ENCODE measurements around the gene GMDS.

GMDS gene

DNA sequence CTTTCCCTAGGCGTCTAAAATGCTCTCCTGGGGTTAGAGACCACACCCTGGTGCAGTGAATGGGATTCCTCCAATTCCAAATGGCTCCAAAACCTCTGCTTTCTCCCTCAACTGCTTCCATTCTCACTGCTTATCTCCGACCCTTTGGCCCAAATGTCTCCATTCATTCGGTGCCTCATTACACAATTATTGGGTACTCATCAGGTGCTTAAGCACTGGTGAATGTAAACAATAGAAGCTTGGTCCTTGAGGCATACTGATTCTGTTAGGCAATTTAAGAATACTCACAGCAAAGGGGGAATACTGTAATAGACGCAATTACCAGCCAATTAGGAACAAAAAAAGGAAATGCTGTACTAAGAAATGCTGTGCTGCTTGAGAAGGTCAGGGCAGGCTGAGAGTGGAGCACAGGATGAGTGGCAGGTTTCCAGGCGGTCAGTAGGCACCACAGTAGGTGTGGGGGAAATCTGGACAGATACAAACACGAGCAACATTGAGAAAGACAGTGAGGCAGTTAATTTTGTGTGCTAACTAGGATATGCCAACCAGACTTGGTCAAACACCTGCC lies 23.0 kb downstream of the GMDS start:
- Histone ChIP-seq H3K27me3 (ENCODE audit: insufficient read depth, low read depth) (no peaks in the 10 kb centered on the region), H3K4me3 (IDR thresholded peaks at IDR 0.05; ENCODE audit: insufficient read depth, low read depth, low read length) (no peak overlapping the region), H4K20me1 (ENCODE audit: insufficient read depth) (no peaks in the 10 kb centered on the region), H3K9ac (peak overlapping the region; percentile 58; the same call in 1 of the 2 replicates), H3K36me3 (ENCODE audit: insufficient read depth) (no peaks in the 10 kb centered on the region), H3K27ac (peak overlapping the region; percentile 9; the same call in 1 of the 2 replicates), H2AFZ (ENCODE audit: low read depth) (peak overlapping the region; percentile 48), H3K4me1 (ENCODE audit: low read depth, poor library complexity, severe bottlenecking) (peaks cover 14% of the 10 kb centered on the region), H3K79me2 (ENCODE audit: insufficient read depth, low read depth) (no peaks in the 10 kb centered on the region), H3K4me2 (peak overlapping the region; percentile 67)
- TF ChIP-seq, protein P1, sequence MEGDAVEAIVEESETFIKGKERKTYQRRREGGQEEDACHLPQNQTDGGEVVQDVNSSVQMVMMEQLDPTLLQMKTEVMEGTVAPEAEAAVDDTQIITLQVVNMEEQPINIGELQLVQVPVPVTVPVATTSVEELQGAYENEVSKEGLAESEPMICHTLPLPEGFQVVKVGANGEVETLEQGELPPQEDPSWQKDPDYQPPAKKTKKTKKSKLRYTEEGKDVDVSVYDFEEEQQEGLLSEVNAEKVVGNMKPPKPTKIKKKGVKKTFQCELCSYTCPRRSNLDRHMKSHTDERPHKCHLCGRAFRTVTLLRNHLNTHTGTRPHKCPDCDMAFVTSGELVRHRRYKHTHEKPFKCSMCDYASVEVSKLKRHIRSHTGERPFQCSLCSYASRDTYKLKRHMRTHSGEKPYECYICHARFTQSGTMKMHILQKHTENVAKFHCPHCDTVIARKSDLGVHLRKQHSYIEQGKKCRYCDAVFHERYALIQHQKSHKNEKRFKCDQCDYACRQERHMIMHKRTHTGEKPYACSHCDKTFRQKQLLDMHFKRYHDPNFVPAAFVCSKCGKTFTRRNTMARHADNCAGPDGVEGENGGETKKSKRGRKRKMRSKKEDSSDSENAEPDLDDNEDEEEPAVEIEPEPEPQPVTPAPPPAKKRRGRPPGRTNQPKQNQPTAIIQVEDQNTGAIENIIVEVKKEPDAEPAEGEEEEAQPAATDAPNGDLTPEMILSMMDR (conservative IDR thresholded peaks at IDR 0.05; ENCODE audit: low read depth, low read length) = no peak

DNA sequence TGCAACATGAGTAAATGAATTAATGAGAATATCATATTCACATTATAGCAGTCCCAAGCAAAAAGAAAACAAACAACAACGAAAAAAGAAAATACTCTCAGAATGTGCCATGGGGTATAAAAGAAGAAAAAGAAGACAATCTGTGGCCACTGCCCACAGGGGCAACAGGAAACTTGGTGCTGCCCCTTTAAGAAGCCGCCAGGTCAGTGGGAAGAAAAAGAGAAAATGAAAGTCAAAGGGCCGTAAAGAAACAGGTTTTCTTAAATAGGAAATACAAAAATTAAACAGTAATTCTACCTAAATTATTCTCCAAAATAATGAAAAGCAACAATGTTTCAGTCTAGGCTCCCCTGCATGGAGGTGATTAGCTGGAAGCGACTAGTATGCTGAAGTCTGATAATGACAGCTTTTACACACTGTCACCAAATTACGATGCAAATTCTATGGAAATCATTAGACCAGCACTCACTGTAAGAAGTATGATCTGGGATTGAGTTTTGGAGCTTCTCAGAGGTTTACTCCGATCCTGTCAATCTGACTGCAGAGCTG lies 23.6 kb downstream of the GMDS start:
- Histone ChIP-seq H2AFZ (ENCODE audit: low read depth) (peak overlapping the region; percentile 48), H3K36me3 (ENCODE audit: insufficient read depth) (no peaks in the 10 kb centered on the region), H3K27ac (peak overlapping the region; percentile 9; the same call in 1 of the 2 replicates), H3K9ac (peak overlapping the region; percentile 58; the same call in 1 of the 2 replicates), H3K4me1 (ENCODE audit: low read depth, poor library complexity, severe bottlenecking) (peaks cover 14% of the 10 kb centered on the region), H3K4me2 (peak overlapping the region; percentile 67), H3K79me2 (ENCODE audit: insufficient read depth, low read depth) (no peaks in the 10 kb centered on the region), H4K20me1 (ENCODE audit: insufficient read depth) (no peaks in the 10 kb centered on the region), H3K4me3 (IDR thresholded peaks at IDR 0.05; ENCODE audit: insufficient read depth, low read depth, low read length) (no peak overlapping the region), H3K27me3 (ENCODE audit: insufficient read depth, low read depth) (no peaks in the 10 kb centered on the region)
- TF ChIP-seq, protein P1 (conservative IDR thresholded peaks at IDR 0.05; ENCODE audit: low read depth, low read length) = no peak

DNA sequence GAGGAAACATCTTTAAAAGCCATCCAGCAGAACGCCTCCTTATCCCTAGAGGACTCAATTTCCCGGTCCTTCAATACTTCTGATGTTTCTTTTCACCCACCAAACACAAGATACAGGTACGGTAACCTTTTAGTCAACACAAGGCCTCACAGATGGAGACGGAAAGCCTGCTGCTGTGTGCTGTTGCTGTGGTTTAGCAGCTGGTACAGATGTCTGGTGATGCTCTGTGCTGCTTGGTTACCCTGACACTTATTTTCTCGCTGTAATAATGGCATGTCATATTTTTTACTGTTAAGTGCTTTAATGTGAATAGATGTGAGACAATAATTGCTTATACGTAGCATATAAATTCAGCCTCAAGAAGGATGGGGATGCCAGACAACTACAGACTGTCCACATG lies 25.3 kb downstream of the GMDS start:
- Histone ChIP-seq H3K27ac (no peak overlapping the region), H3K27me3 (ENCODE audit: insufficient read depth, low read depth) (no peaks in the 10 kb centered on the region), H3K4me2 (no peak overlapping the region), H3K4me3 (IDR thresholded peaks at IDR 0.05; ENCODE audit: insufficient read depth, low read depth, low read length) (no peak overlapping the region), H3K9ac (no peak overlapping the region), H2AFZ (ENCODE audit: low read depth) (no peak overlapping the region), H3K79me2 (ENCODE audit: insufficient read depth, low read depth) (no peaks in the 10 kb centered on the region), H3K36me3 (ENCODE audit: insufficient read depth) (no peaks in the 10 kb centered on the region), H4K20me1 (ENCODE audit: insufficient read depth) (no peaks in the 10 kb centered on the region), H3K4me1 (ENCODE audit: low read depth, poor library complexity, severe bottlenecking) (peaks cover 14% of the 10 kb centered on the region)
- TF ChIP-seq, protein P1 (conservative IDR thresholded peaks at IDR 0.05; ENCODE audit: low read depth, low read length) = no peak

DNA sequence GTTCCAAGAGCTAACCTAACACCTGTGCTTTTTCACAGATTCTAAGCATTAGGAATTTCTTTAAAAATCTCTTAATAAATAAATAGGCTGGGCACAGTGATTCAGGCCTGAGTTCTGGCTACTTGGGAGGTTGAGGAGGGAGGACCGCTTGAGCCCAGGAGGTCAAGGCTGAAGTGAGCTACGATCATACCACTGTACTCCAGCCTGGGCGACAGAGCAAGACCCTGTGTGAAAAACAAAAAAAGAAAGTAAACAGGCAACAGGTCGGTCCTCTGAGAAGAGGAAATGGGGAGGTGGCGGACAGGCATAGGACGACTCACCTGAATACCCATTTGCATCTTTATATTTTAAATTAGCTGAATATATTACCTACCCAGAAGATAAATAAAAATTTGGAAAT lies 26.5 kb downstream of the GMDS start:
- Histone ChIP-seq H3K4me3 (IDR thresholded peaks at IDR 0.05; ENCODE audit: insufficient read depth, low read depth, low read length) (no peak overlapping the region), H3K9ac (no peak overlapping the region), H3K27ac (no peak overlapping the region), H4K20me1 (ENCODE audit: insufficient read depth) (no peaks in the 10 kb centered on the region), H3K4me2 (no peak overlapping the region), H2AFZ (ENCODE audit: low read depth) (no peak overlapping the region), H3K4me1 (ENCODE audit: low read depth, poor library complexity, severe bottlenecking) (peaks cover 14% of the 10 kb centered on the region), H3K36me3 (ENCODE audit: insufficient read depth) (no peaks in the 10 kb centered on the region), H3K79me2 (ENCODE audit: insufficient read depth, low read depth) (no peaks in the 10 kb centered on the region), H3K27me3 (ENCODE audit: insufficient read depth, low read depth) (no peaks in the 10 kb centered on the region)
- TF ChIP-seq, protein P1 (conservative IDR thresholded peaks at IDR 0.05; ENCODE audit: low read depth, low read length) = no peak

Measured in KMS-11 (cell line).